Adrenal gland (tissue), 12 donors: ENCODE data around the gene ARFGEF2. TPM values are rescaled to one million over a fixed set of nuclear protein-coding genes. Genes with fewer than 3 reads are reported as not detected.

Experiments
- DNase-seq, 7 donors: peaks; one replicate each; pipeline ENCODE4 v3.0.0-alpha.2; 2019 to 2020
- H3K27ac ChIP-seq, 5 donors: fragments of 200-600 bp; sonication (generic) in 4 of 5; 1 replicate in 3 of 5; 2 replicates in 2 of 5; pipeline versions ENCODE4 v1.5.1 to v1.8.0; 2016 to 2020; ENCODE audit warnings: mild to moderate bottlenecking in 1 of 5
- H3K27me3 ChIP-seq: fragments of 200-600 bp; 2 replicates; pipeline ENCODE4 v1.8.0; 2021
- H3K36me3 ChIP-seq, 2 donors: fragments of 200-600 bp; replicated peaks in 1 of 2; 1 replicate in 1 of 2; 2 replicates in 1 of 2; pipeline versions ENCODE4 v1.5.1 to v1.8.0; 2018 to 2022
- H3K4me1 ChIP-seq, 2 donors: fragments of 200-600 bp; replicated peaks in 1 of 2; 1 replicate in 1 of 2; 2 replicates in 1 of 2; pipeline versions ENCODE4 v1.5.1 to v1.8.0; 2018 to 2021
- H3K4me3 ChIP-seq, 4 donors: fragments of 200-600 bp; sonication (generic) in 3 of 4; one replicate each; pipeline ENCODE4 v1.5.1; 2016 to 2018
- H3K9me3 ChIP-seq, 3 donors: fragments of 200-600 bp; sonication (generic) in 1 of 3; replicated peaks in 1 of 3; 1 replicate in 2 of 3; 2 replicates in 1 of 3; pipeline versions ENCODE4 v1.5.1 to v1.8.0; 2016 to 2021
- CTCF ChIP-seq, 6 experiments: fragments of 450-650 bp in 4 of 6; fragments of 200-600 bp in 2 of 6; sonication (generic) in 1 of 6; IDR thresholded peaks; 1 replicate in 5 of 6; 2 replicates in 1 of 6; pipeline versions ENCODE4 v1.5.1 to v1.8.0; 2016 to 2021; ENCODE audit warnings: antibody characterized with exemption in 6 of 6, mild to moderate bottlenecking in 2 of 6, moderate library complexity in 1 of 6
- POLR2A ChIP-seq, 2 donors: fragments of 450-650 bp; IDR thresholded peaks; one replicate each; pipeline ENCODE4 v1.6.1; 2017; ENCODE audit warnings: antibody characterized with exemption in 2 of 2, mild to moderate bottlenecking in 2 of 2, moderate library complexity in 1 of 2
- WGBS, 4 donors: extraction: QIAGEN DNeasy Blood & Tissue Kit in 2 of 4; methylation state at CpG; one replicate each; pipeline versions ENCODE4 v1.1.5 to v1.1.7; 2013 to 2017; 5-methylcytosine and 5-hydroxymethylcytosine counted together
- intact Hi-C, 2 donors: fragments of 100-400 bp; cut with DNase I; formaldehyde crosslinking; loops; one replicate each; pipeline versions ENCODE4 v1.14.1 to v1.15.0; 2022 to 2023
- polyA plus RNA-seq, 3 donors: library from polyadenylated mRNA; stranded (reverse); fragments of 200-250 nt in 2 of 3; fragments of 350-450 nt in 1 of 3; fragmentation: Illumina TruSeq in 1 of 3; extraction: RNeasy Lipid Tissue Mini Kit (QIAGEN cat#74804) in 1 of 3; gene quantifications; one replicate each; pipeline ENCODE4 v1.2.3, GENCODE V29; 2013 to 2014
- total RNA-seq, 9 donors: library from RNA; depleted of rRNA in 4 of 9; stranded (reverse); fragments of >200 nt in 4 of 9; fragments of 120-200 nt in 1 of 9; fragmentation: NEBNext Ultra II Directional in 1 of 9; extraction: Animal tissue kit (Norgen Biotek cat#: 25700) in 1 of 9; gene quantifications; one replicate each; pipeline versions ENCODE4 v1.1.0 to v1.2.4, GENCODE V29; 2013 to 2023
- donor health status: healthy with polysubstance abuse.
- donor health status: Bipolar disorder and iron deficiency.
- donor health status: DM: yes; HTN: yes; CAD: no.
- donor health status: DM: no; HTN: no; CAD: no.
- donor health status: DM: no; HTN: no; CAD: no.
- donor health status: DM: yes; HTN: yes; CAD: no.

ARFGEF2 gene
- total and polyA plus RNA-seq, 12 donors: 17.1 to 128 (median 69.3) TPM

- H3K36me3 ChIP-seq: peaks cover 0 to 86% of the 10 kb centered on the region in 2 donors
- peaks cover 6 to 13% of the 10 kb centered on the region in 2 donors for H3K4me1 ChIP-seq
- no peak overlapping the region for H3K4me3 ChIP-seq
- no peaks in the 10 kb centered on the region for H3K9me3 ChIP-seq
- peak in 1 of 7 donors; percentile 31 for DNase-seq
- H3K27me3 ChIP-seq: no peaks in the 10 kb centered on the region
- intact Hi-C loops: no loop called here
- no peak for TF ChIP-seq POLR2A (IDR thresholded peaks at IDR 0.05)
- peak; percentile 18 to 47 (median 38) for TF ChIP-seq CTCF (IDR thresholded peaks at IDR 0.05)
- 50 to 67% (median 59%) methylated on average over 2 of the region's 2 CpGs for WGBS, 4 donors
- H3K27ac ChIP-seq: no peak overlapping the region
These were observed 65.4 kb downstream of the ARFGEF2 start for GRCh38 chr20:48986899-48987298.

GRCh38 chr20:48990467-48990866 lies 69.0 kb downstream of the ARFGEF2 start:
- Histone ChIP-seq H3K4me1 (peaks cover 7 to 17% of the 10 kb centered on the region in 2 donors), H3K9me3 (no peaks in the 10 kb centered on the region), H3K4me3 (no peak overlapping the region), H3K27me3 (no peaks in the 10 kb centered on the region), H3K27ac (no peak overlapping the region), H3K36me3 (peaks cover 0 to 99% of the 10 kb centered on the region in 2 donors)
- no peak for DNase-seq
- intact Hi-C loops: no loop called here
- WGBS, 4 donors: 65 to 80% (median 79%) methylated on average over 1 of the region's 1 CpG
- no peak for TF ChIP-seq CTCF (IDR thresholded peaks at IDR 0.05)
- no peak for TF ChIP-seq POLR2A (IDR thresholded peaks at IDR 0.05)

GRCh38 chr20:48995589-48995988 lies 74.1 kb downstream of the ARFGEF2 start:
- Histone ChIP-seq H3K9me3 (no peaks in the 10 kb centered on the region), H3K27ac (no peak overlapping the region), H3K27me3 (no peaks in the 10 kb centered on the region), H3K4me1 (peaks cover 7 to 17% of the 10 kb centered on the region in 2 donors), H3K4me3 (no peak overlapping the region), H3K36me3 (peaks cover 0 to 97% of the 10 kb centered on the region in 2 donors)
- no peak for DNase-seq
- WGBS, 4 donors: 59 to 73% (median 64%) methylated on average over 4 of the region's 4 CpGs
- TF ChIP-seq POLR2A (IDR thresholded peaks at IDR 0.05) (no peak), CTCF (IDR thresholded peaks at IDR 0.05) (no peak)
- intact Hi-C loops: no loop called here

- peak in 2 of 7 donors; percentile 42 to 43 for DNase-seq
- WGBS, 4 donors: 34 to 42% (median 40%) methylated on average over 3 of the region's 3 CpGs
- Histone ChIP-seq H3K27me3 (no peaks in the 10 kb centered on the region), H3K4me3 (no peak overlapping the region), H3K9me3 (no peaks in the 10 kb centered on the region), H3K36me3 (peaks cover 0 to 61% of the 10 kb centered on the region in 2 donors), H3K4me1 (peaks cover 0 to 16% of the 10 kb centered on the region in 2 donors), H3K27ac (peak overlapping the region in 3 of 5 donors; percentile 52 to 82 (median 82))
- TF ChIP-seq CTCF (IDR thresholded peaks at IDR 0.05): no peak
- peak in 1 of 2 donors; percentile 28 for TF ChIP-seq POLR2A (IDR thresholded peaks at IDR 0.05)
- intact Hi-C loops: no loop called here
These were observed 78.7 kb downstream of the ARFGEF2 start for GRCh38 chr20:48999890-49000870.
